Non-pigmented ciliary epithelial cell (primary cell): ENCODE results near the gene TREH.
"Not testable (repeated sequence)": the region's sequence is repeated elsewhere in the genome, so short reads cannot be mapped to it uniquely, and the experiment has no call there.

Experiments
- DNase-seq: peaks from one replicate; pipeline ENCODE4 v3.0.0-alpha.2; 2010; ENCODE audit warnings: low read depth

Gene TREH

DNA sequence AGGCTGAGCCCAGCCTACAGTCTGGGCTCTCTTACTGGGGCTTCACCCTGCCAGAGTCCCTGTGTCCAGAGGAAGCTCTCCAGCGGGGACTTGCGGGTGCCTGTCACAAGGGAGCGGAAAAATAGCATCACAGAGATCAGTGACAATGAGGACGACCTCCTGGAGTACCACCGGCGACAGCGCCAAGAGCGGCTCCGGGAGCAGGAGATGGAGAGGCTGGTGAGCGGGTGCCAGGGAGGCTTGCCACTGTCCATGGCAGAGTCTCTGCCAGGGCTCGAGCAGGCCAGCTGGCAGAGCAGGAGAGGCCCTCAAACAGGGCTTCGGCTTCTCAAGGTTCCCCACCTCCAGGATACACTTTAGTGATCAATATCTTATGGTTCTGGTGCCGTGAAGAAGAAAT, 51.0 kb downstream of the TREH start:
- no peak for DNase-seq

- DNase-seq: no peak
These were observed 51.4 kb downstream of the TREH start for GRCh38 chr11:118628031-118628430.

- no peak for DNase-seq
These were observed 51.9 kb downstream of the TREH start for GRCh38 chr11:118627566-118627965.

- no peak for DNase-seq
These were observed 53.5 kb downstream of the TREH start for GRCh38 chr11:118625976-118626375.

DNA sequence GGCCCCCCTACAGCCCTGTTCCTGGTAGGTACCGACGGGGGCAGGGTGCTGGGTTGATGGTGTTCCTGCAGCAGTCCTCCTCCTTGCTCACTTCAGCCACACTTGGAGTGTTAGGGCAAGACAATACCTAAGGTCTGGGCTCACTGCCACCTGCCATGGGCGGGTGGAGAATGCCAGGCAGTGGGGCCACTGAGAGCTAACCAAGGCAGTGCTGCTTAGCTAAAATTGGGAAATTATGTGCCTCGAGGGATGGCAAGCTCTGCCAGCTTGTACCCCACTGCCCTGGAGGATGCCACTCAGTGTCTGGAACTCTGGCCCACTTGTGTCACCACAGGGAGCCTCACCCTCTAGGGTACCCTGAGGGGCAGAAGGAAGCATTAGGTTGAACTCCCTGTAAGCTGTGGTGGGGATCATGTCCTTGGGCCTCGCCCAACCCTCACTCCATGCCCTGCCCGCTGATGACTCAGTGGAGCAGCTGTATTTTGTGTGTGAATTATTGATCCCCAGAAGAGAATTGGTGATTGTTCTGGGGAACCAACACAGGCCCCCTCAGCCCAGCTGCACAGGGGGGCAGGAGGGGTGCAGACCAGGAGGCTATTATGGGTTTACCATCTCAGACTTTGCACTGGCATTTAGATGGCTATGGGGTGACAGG, 54.3 kb downstream of the TREH start:
- no peak for DNase-seq

GRCh38 chr11:118623269-118623655, 56.2 kb downstream of the TREH start:
- DNase-seq: no peak

DNA sequence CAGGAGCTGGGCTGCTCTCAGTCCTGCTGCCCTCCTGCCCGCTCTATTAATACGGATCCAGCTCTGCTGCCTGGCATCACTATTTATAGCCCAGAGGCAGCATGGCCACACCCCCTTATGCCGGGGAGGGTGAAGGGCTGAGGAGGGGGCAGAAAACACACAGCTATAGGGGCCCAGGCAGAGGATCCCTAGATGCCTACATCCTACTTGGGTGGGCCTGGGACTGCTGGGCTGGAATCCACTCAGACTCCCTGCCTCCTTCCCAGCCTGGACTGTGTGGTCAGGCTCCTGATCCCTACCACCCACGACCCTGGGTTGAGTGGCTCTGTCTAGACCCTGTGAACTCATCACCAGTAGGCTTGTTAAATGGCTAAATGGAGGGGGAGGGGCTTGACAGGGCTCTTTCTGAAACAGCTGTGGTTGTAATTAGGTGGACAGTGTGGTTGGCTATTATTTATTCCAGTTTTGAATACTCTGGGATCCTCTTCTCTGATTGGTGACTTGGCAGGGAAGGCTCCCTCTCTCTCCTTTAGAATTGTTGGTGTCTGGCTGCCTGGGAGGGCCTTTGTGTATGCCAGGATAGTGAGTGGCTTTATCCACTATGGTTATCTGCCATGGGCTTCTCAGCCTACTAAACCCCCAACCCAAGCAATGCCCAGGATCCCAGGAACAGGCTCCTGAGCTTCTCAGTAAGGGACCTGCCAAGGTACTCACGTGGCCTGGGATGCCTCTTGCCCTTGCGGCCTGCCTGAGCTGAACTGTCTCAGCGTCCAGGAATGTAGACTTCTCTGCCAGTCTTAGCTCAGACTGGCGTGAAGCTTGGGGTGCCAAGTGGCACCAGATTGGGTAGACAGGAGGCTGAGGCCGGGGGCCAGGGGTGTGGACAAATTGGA, 56.8 kb downstream of the TREH start:
- DNase-seq: no peak

DNA sequence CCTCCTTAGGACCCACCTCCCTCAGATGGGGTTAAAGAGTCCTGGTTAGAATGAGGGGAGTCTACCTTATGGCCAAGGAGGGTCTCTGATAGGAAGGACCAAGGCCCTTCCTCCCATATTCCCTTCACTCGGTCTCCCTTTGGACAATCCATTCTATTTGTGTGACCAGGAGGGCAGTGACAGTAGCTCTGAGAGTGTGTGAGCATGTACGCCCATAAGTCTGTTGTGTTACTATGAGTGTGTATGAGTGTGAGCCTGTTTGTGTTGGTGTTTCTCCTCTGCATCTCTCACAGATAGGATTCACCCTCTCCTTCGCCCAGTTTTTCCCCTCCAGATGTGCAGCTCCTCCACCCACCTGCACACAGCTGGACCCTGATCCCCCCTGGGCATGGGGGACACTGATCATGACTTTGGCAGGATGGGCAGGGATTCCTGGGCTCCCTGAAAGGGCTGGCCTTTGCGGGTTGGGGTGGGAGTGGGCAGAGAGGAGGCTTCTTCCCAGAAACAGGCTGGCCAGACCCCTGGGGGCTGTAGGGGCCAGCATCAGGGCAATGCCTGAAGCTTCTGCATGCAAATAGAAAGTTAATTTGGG, 57.6 kb downstream of the TREH start:
- no peak for DNase-seq

DNA sequence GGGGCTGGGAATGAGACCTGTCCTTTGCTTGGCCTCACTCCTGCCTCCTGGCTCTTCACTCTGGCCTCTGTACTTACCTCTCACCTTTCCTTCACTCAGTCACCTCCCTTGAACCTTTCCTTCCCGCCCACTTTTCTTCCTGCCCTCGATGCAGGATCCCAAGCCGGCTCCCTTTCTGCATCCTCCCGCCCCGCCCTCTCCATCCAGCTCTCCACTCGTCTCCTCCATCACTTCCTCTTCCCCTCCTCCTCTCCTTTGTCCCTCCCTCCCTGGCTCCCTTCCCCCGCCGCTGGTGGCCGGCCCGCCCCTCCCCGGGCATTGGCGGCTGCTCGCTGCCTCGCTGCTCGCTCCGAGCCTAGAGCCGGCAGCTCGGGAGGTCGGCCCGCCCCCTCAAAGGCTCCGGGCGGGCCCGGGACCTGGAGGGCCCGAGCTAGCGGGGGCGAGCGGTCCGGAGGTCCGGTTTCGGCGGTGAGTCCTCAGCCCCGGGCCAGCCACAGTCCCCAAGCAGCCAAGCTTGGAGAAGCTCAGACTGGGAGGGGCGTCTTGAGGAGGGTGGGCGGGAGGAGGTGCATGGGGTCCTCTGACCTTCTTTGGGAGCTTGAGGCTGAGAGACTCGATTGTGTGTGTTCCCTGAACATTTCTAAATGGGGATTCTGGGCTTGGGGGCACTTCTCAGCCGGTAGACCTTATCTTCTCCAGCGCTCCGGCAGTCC, 58.2 kb downstream of the TREH start:
- DNase-seq: no peak

GRCh38 chr11:118620529-118621070, 58.9 kb downstream of the TREH start:
- no peak for DNase-seq

- DNase-seq: peak; percentile 95
These were observed 59.8 kb downstream of the TREH start for GRCh38 chr11:118619444-118620197.

- no peak for DNase-seq
These were observed 60.5 kb downstream of the TREH start for GRCh38 chr11:118618991-118619375.

- DNase-seq: no peak
These were observed 61.1 kb downstream of the TREH start for GRCh38 chr11:118618115-118618990.

GRCh38 chr11:118615976-118616371, 63.5 kb downstream of the TREH start:
- no peak for DNase-seq

GRCh38 chr11:118615282-118615975, 64.0 kb downstream of the TREH start:
- DNase-seq: no peak

GRCh38 chr11:118614511-118614910, 64.9 kb downstream of the TREH start:
- no peak for DNase-seq

DNA sequence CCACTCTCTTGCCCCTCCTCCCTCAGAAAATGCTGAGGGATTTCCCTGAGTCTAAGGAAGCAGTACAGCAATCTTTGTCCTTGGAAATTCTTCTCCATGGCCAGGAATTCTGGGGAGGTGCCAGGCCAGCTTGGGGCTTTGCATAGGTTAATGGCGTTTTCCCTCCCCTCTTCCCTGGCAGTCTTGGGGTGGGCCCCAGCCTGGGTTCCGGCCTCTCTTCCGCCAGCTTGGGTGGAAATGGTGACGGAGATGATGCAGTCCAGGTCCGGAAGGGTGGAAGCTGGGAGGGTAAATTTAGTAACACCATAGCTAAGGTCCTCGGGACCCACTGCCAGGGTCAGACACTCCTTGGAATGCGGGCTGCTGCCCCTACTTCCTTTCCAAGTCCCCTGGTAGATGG, 67.1 kb downstream of the TREH start:
- DNase-seq: no peak

- DNase-seq: not testable (repeated sequence)
These were observed 68.0 kb downstream of the TREH start for GRCh38 chr11:118611433-118611795.

DNA sequence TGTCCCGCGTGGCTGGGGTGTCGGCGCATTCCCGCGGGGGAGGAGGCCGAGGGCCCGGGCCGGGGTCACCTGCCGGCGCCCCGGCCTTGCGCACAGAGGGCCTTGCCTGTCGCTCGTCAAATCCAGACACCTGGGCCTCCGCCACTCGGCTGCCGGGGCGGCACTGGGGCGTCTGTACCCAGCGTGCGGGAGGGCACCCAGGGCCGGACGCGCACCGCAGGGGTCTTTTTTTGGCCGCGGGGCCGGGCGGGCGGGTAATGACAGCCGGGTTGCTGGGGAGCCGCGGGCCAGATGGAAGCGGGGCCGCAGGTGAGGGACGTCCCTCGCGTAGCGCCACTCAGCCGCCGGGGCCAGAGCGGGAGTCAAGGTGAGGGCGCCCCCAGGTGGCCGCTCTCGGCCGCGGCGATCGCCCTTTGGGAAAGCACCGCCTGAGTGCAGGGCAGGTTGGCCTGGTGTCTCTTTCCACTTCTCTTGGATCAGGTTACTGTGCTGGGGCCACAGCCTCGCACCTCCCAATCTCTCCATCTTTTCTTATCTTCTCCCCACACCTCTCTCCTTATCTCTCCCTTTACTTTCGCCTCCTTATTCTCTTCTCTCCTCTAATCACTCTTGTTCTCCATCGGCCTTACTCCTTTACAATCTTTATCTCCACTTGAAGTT, 68.5 kb downstream of the TREH start:
- no peak for DNase-seq
